Measurements from ENCODE around the gene TMEM51. TPM values are rescaled to one million over a fixed set of nuclear protein-coding genes. Genes with fewer than 3 reads are reported as not detected.

The TMEM51 gene
- total RNA-seq, 1 donor, result 0.72 TPM

- Histone ChIP-seq H3K36me3 (ENCODE audit: insufficient read depth, low read length) (no peaks in the 10 kb centered on the region), H3K79me2 (ENCODE audit: insufficient read depth, low read length) (no peaks in the 10 kb centered on the region), H3K9me3 (ENCODE audit: low read depth, low read length) (no peaks in the 10 kb centered on the region), H3K4me1 (ENCODE audit: insufficient read depth, low read length) (peaks cover 13% of the 10 kb centered on the region), H2AFZ (ENCODE audit: low read length) (no peak overlapping the region), H3K4me2 (ENCODE audit: insufficient read depth, low read length) (no peak overlapping the region), H3K27ac (ENCODE audit: low read depth, low read length) (no peak overlapping the region), H4K20me1 (ENCODE audit: insufficient read depth, low read length) (no peaks in the 10 kb centered on the region), H3K27me3 (ENCODE audit: insufficient read depth, low read length) (peaks cover 16% of the 10 kb centered on the region), H3K4me3 (ENCODE audit: insufficient read depth, low read length) (no peak overlapping the region)
- no peak for TF ChIP-seq CTCF (IDR thresholded peaks at IDR 0.05; ENCODE audit: extremely low read depth, low read depth, low read length)
- no peak for DNase-seq (ENCODE audit: insufficient read length, low spot score, missing footprints)
Measured at GRCh38 chr1:15150376-15150775, 3.2 kb upstream of the TMEM51 start.

GRCh38 chr1:15151377-15151806 is 2.2 kb upstream of the TMEM51 start:
- no peak for TF ChIP-seq CTCF (IDR thresholded peaks at IDR 0.05; ENCODE audit: extremely low read depth, low read depth, low read length)
- H3K9me3 ChIP-seq (ENCODE audit: low read depth, low read length), result no peaks in the 10 kb centered on the region
- H3K36me3 ChIP-seq (ENCODE audit: insufficient read depth, low read length), result no peaks in the 10 kb centered on the region
- no peak for DNase-seq (ENCODE audit: insufficient read length, low spot score, missing footprints)
- H3K4me2 ChIP-seq (ENCODE audit: insufficient read depth, low read length), result no peak overlapping the region
- H3K27ac ChIP-seq (ENCODE audit: low read depth, low read length), result no peak overlapping the region
- no peaks in the 10 kb centered on the region for H4K20me1 ChIP-seq (ENCODE audit: insufficient read depth, low read length)
- H2AFZ ChIP-seq (ENCODE audit: low read length), result no peak overlapping the region
- H3K4me1 ChIP-seq (ENCODE audit: insufficient read depth, low read length), result peaks cover 13% of the 10 kb centered on the region
- H3K27me3 ChIP-seq (ENCODE audit: insufficient read depth, low read length), result peaks cover 16% of the 10 kb centered on the region
- no peak overlapping the region for H3K4me3 ChIP-seq (ENCODE audit: insufficient read depth, low read length)
- H3K79me2 ChIP-seq (ENCODE audit: insufficient read depth, low read length), result no peaks in the 10 kb centered on the region

DNA sequence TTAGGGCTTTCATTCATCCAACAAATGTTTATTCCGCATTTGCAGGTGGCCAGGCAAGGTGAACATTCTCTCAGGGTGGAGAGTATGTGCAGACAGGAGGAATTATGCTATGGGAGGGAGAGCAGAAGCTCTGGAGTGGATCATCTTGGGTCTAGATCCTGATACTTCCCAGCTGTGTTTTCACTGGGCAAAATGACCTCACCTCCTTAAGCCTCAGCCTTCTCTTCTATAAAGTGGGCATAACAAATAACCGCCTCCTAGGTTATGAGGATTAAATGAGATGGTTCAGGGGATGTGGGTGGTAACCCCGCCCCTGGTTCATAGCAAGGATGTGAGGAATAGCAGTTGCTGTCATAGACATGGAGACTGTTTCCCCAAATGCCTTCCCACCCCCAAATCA is 1.7 kb upstream of the TMEM51 start:
- Histone ChIP-seq H3K27ac (ENCODE audit: low read depth, low read length) (no peak overlapping the region), H3K9me3 (ENCODE audit: low read depth, low read length) (no peaks in the 10 kb centered on the region), H4K20me1 (ENCODE audit: insufficient read depth, low read length) (no peaks in the 10 kb centered on the region), H2AFZ (ENCODE audit: low read length) (no peak overlapping the region), H3K27me3 (ENCODE audit: insufficient read depth, low read length) (peaks cover 16% of the 10 kb centered on the region), H3K36me3 (ENCODE audit: insufficient read depth, low read length) (no peaks in the 10 kb centered on the region), H3K4me1 (ENCODE audit: insufficient read depth, low read length) (peaks cover 13% of the 10 kb centered on the region), H3K79me2 (ENCODE audit: insufficient read depth, low read length) (no peaks in the 10 kb centered on the region), H3K4me3 (ENCODE audit: insufficient read depth, low read length) (no peak overlapping the region), H3K4me2 (ENCODE audit: insufficient read depth, low read length) (no peak overlapping the region)
- no peak for DNase-seq (ENCODE audit: insufficient read length, low spot score, missing footprints)
- TF ChIP-seq CTCF (IDR thresholded peaks at IDR 0.05; ENCODE audit: extremely low read depth, low read depth, low read length), result no peak

GRCh38 chr1:15152318-15153183 is 996 bp upstream of the TMEM51 start:
- DNase-seq (ENCODE audit: insufficient read length, low spot score, missing footprints), result peak; percentile 96
- TF ChIP-seq CTCF (IDR thresholded peaks at IDR 0.05; ENCODE audit: extremely low read depth, low read depth, low read length), result peak; percentile 75
- Histone ChIP-seq H2AFZ (ENCODE audit: low read length) (peak overlapping the region; percentile 92), H3K4me3 (ENCODE audit: insufficient read depth, low read length) (peak overlapping the region; percentile 74), H4K20me1 (ENCODE audit: insufficient read depth, low read length) (no peaks in the 10 kb centered on the region), H3K36me3 (ENCODE audit: insufficient read depth, low read length) (no peaks in the 10 kb centered on the region), H3K4me1 (ENCODE audit: insufficient read depth, low read length) (peaks cover 13% of the 10 kb centered on the region), H3K27ac (ENCODE audit: low read depth, low read length) (peak overlapping the region; percentile 23), H3K27me3 (ENCODE audit: insufficient read depth, low read length) (peaks cover 16% of the 10 kb centered on the region), H3K9me3 (ENCODE audit: low read depth, low read length) (no peaks in the 10 kb centered on the region), H3K4me2 (ENCODE audit: insufficient read depth, low read length) (peak overlapping the region; percentile 94), H3K79me2 (ENCODE audit: insufficient read depth, low read length) (no peaks in the 10 kb centered on the region)
